ENCODE measurements around the gene LRRC8A. TPM values are rescaled to one million over a fixed set of nuclear protein-coding genes. Genes with fewer than 3 reads are reported as not detected.
A peak's percentile ranks its signal among the peaks of the same experiment; 100 is the strongest.

Gene LRRC8A
- total RNA-seq (ENCODE audit: low replicate concordance) = 33.2 and 38.2 TPM in 2 replicates
- long read RNA-seq, partial matches to known transcripts = 10 of 10 reads
- long read RNA-seq, other reads (novel, unspliced or antisense) = 0 of 10 reads

GRCh38 chr9:128881884-128882676, at the start of gene LRRC8A, which contains the start of gene KYAT1:
TSS of gene LRRC8A (plus strand) at chr9:128882133. CDS start at chr9:128907165, 25,032 bp downstream.
TSS of gene KYAT1 (minus strand) at chr9:128881950. CDS start at chr9:128845405, 36,545 bp downstream.
- Mint-ChIP-seq H3K4me1 (ENCODE audit: unreplicated experiment) (peaks cover 19% of the 10 kb centered on the region), H3K36me3 (peaks cover 4% of the 10 kb centered on the region), H3K4me3 (peak within 1 kb of the TSS; percentile 98), H3K27me3 (no peaks in the 10 kb centered on the region), H3K27ac (peak within 1 kb of the TSS; percentile 96), H3K9me3 (no peaks in the 10 kb centered on the region)
- DNase-seq (ENCODE audit: extremely low spot score, unreplicated experiment) = peak; percentile 99
- TF ChIP-seq CTCF (conservative IDR thresholded peaks at IDR 0.05) = no peak

- DNase-seq (ENCODE audit: extremely low spot score, unreplicated experiment) = no peak
- no peak overlapping the region for H3K4me3 Mint-ChIP-seq
- no peaks in the 10 kb centered on the region for H3K36me3 Mint-ChIP-seq
- no peaks in the 10 kb centered on the region for H3K9me3 Mint-ChIP-seq
- TF ChIP-seq CTCF (conservative IDR thresholded peaks at IDR 0.05) = no peak
- no peaks in the 10 kb centered on the region for H3K27me3 Mint-ChIP-seq
- H3K27ac Mint-ChIP-seq = no peak overlapping the region
- H3K4me1 Mint-ChIP-seq (ENCODE audit: unreplicated experiment) = peaks cover 5% of the 10 kb centered on the region
Measured at GRCh38 chr9:128833696-128834095, 48.2 kb upstream of the LRRC8A start.

- no peaks in the 10 kb centered on the region for H3K36me3 Mint-ChIP-seq
Measured at GRCh38 chr9:128835246-128836210, 46.4 kb upstream of the LRRC8A start.

GRCh38 chr9:128836509-128837145, 45.3 kb upstream of the LRRC8A start:
- no peak for TF ChIP-seq CTCF (conservative IDR thresholded peaks at IDR 0.05)
- H3K4me1 Mint-ChIP-seq (ENCODE audit: unreplicated experiment) = no peaks in the 10 kb centered on the region
- no peak overlapping the region for H3K4me3 Mint-ChIP-seq
- H3K27me3 Mint-ChIP-seq = no peaks in the 10 kb centered on the region
- no peak for DNase-seq (ENCODE audit: extremely low spot score, unreplicated experiment)
- H3K36me3 Mint-ChIP-seq = no peaks in the 10 kb centered on the region
- H3K9me3 Mint-ChIP-seq = no peaks in the 10 kb centered on the region
- no peak overlapping the region for H3K27ac Mint-ChIP-seq

More at GRCh38 chr9:128835246-128836210, 46.4 kb upstream of the LRRC8A start:
- DNase-seq (ENCODE audit: extremely low spot score, unreplicated experiment) = no peak
- H3K27me3 Mint-ChIP-seq = no peaks in the 10 kb centered on the region
- H3K9me3 Mint-ChIP-seq = no peaks in the 10 kb centered on the region
- no peak overlapping the region for H3K27ac Mint-ChIP-seq
- no peak for TF ChIP-seq CTCF (conservative IDR thresholded peaks at IDR 0.05)
- H3K4me1 Mint-ChIP-seq (ENCODE audit: unreplicated experiment) = no peaks in the 10 kb centered on the region
- no peak overlapping the region for H3K4me3 Mint-ChIP-seq

- no peaks in the 10 kb centered on the region for H3K4me1 Mint-ChIP-seq (ENCODE audit: unreplicated experiment)
- no peaks in the 10 kb centered on the region for H3K9me3 Mint-ChIP-seq
- no peak overlapping the region for H3K4me3 Mint-ChIP-seq
- DNase-seq (ENCODE audit: extremely low spot score, unreplicated experiment) = no peak
- H3K36me3 Mint-ChIP-seq = no peaks in the 10 kb centered on the region
- no peak overlapping the region for H3K27ac Mint-ChIP-seq
- H3K27me3 Mint-ChIP-seq = no peaks in the 10 kb centered on the region
- TF ChIP-seq CTCF (conservative IDR thresholded peaks at IDR 0.05) = no peak
Measured at GRCh38 chr9:128838338-128838737, 43.6 kb upstream of the LRRC8A start.
